Vagina (tissue), 2 donors: ENCODE measurements around the gene SDHB.

Experiments
- CTCF ChIP-seq, 3 experiments: fragments of 450-650 bp in 2 of 3; fragments of 200-600 bp in 1 of 3; sonication (generic) in 1 of 3; IDR thresholded peaks; one replicate each; pipeline ENCODE4 v1.5.1; 2017 to 2019; ENCODE audit warnings: antibody characterized with exemption in 3 of 3, mild to moderate bottlenecking in 2 of 3, moderate library complexity in 2 of 3
- POLR2A ChIP-seq, 2 donors: fragments of 450-650 bp; IDR thresholded peaks; one replicate each; pipeline ENCODE4 v1.6.1; 2017; ENCODE audit warnings: antibody characterized with exemption in 2 of 2, mild to moderate bottlenecking in 2 of 2, moderate library complexity in 2 of 2

- no peak for TF ChIP-seq CTCF (IDR thresholded peaks at IDR 0.05)
- no peak for TF ChIP-seq POLR2A (IDR thresholded peaks at IDR 0.05)
Measured at GRCh38 chr1:17067069-17067426, 13.2 kb upstream of the SDHB start.
